GM19468 (cell line): ENCODE data around the gene MAPK12.

Source experiments
- ATAC-seq: cut with Tn5 transposase; IDR thresholded peaks from one replicate; pipeline ENCODE4 v1.9.1; 2021; ENCODE audit warnings: mild to moderate bottlenecking, moderate library complexity, moderate number of reproducible peaks; ENCODE audit not compliant: unreplicated experiment; ENCODE audit errors: extremely low read depth

The MAPK12 gene

DNA sequence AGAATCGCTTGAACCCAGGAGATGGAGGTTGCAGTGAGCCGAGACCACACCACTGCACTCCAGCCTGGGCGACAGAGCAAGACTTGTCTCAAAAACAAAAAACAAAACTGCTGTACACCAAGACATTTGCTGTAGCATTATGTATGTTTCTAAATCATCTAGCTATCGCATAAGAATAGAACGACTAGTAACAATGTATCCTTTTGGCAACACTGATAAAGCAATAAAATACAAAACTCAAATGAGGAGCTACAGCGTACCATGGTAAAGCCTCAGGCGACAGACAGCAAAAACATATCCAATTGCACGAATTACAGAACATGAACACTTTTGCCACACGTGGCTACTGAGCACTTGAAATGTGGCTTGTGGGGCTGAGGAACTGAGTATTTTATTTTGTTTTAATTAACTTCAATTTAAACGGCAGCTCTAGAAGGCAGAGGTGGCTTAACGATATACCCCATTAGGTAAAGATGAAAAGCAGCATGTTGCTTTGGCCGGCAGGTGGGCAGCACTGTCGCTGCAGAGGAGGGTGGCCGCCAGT is 19.0 kb downstream of the MAPK12 start:
- no peak for ATAC-seq

DNA sequence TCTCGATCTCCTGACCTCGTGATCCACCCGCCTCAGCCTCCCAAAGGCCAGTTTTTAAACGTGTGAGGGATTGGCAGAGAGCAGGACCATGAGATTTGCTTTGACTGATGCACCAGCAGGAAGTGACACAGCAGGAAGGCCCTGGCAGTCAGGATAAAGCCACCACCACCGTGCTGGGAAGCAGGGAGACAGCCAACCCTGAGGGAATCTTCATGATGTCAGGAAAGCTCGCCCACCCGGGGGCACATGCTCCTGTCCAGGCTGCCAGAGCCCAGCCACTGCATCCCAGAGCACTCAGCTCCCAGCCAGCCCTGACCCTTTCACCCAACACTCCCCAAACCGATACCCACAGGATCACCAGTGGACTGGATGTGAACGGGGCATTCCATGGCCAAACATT is 22.7 kb downstream of the MAPK12 start:
- ATAC-seq: no peak

- ATAC-seq: no peak
Observed at GRCh38 chr22:50236731-50237409, 24.6 kb downstream of the MAPK12 start.

GRCh38 chr22:50233223-50233622 is 28.3 kb downstream of the MAPK12 start:
- ATAC-seq: no peak

DNA sequence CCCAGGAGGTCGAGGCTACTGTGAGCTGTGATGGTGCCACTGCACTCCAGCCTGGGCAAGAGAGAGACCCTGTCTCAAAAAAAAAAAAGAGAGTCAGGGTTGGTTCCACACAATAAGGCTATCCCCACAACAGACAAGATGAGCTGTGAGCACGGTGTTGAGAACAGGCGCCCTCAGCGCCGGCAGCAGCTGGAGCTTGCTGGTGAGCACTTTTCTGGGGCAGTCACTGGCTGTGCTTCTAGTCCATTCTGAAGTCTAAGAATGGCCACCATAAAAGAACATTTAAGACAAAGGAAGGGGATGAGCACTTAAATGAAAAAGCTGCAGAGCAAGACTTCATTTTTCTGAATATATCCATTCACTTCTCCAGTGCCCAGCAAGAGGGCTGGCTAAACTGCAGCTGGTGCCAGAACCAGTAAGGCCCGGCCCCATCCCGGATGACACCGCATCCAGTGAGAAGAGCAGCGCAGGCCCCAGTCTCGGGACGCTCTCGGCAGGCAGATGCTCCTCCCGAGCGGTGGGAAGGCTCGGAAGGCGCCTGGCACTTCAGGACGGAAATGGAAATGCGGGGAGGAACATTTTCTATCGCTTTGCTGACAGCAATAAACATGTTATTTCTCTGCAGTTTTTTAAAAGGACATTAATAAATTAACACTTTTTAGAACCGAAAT is 28.9 kb downstream of the MAPK12 start:
- no peak for ATAC-seq

- ATAC-seq: no peak
Observed at GRCh38 chr22:50229370-50229769, 32.1 kb downstream of the MAPK12 start.

DNA sequence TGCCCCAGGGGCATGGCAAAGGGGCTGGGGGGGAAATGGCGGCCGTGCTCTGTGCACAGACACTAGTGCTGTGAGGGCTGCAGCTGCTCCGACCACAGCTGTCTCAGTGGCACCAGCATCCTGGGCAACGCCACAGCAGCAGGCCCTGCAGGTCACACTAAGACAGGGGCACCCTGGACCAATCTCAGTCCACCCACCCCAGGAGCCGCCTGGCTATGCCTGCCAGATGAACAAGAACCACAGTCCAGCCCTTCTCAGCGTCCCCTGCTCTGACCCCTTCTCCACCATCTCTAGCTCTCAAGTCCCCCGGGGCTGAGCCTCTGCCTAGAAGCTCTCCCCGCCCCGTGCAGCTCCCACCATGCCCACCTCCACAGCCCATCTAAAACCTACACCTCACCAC is 33.1 kb downstream of the MAPK12 start:
- no peak for ATAC-seq

DNA sequence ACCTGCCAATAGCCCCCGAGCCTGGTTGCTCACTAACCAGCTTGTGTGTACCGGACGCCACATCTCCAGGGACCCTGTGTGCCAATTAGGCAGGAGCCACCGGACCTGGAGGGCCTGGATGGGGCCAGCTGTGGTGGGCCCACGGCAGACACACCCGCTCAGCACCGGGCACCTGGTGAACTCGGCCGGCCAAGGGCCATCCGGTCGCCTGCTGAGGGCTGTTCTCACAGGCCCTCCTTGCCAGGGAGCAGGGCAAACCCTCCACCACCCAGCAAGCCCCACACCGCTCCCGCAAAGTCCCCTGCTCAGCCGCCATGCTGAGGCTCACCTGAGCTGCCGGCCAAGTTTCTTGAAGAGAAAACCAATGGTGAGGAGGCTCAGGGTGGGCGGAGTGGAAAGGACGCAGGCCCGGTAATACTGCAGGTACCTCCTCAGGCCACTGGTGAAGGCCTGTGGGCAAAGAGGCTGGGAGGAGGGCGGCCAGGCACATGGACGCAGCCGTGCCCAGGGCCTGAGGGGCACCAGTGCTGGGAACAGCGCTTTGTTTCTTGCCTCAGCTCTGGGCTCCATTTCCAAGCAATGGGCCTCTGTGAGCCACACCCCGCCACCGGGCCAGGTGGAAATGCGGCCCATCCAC is 33.8 kb downstream of the MAPK12 start:
- no peak for ATAC-seq

GRCh38 chr22:50226875-50227165 is 34.7 kb downstream of the MAPK12 start:
- ATAC-seq: no peak

- ATAC-seq: no peak
Observed at GRCh38 chr22:50226063-50226874, 35.2 kb downstream of the MAPK12 start.

DNA sequence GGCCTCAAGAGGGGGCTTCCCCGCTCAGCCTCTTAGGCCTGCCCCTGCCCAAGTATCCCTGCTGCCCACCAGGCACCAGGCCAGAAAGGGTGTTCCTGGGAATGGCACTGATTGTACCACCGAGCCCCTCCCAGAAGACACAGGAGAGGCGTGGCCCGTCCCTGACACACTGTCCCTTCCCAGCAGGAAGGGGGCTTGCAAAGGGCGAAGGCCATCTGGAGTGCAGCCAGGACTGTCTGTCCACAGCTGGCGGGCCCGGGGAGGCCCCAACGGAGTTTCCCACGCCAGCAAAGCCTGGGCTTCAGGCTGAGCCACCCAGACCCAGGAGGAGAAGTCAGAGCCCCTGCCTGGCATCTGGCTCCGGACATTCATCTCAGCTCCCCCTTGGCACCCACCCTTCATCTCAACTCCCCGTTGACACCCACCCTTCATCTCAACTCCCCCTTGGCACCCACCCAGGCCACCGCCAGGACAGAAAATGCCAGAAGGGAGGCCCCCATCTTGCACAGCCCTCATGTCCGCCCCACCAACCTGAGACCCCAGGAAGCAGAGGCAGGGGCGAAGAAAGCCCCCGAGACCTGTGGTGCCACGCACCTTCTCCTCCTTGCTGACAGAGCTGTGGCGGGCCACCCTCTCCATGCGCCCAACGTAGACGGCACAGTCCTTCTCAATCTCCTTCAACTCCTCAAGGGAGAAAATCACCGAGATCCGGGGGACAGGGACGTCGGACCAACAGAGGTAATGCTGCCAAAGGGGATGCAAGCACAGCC is 36.1 kb downstream of the MAPK12 start:
- no peak for ATAC-seq

- ATAC-seq: no peak
Observed at GRCh38 chr22:50224071-50224470, 37.4 kb downstream of the MAPK12 start.

DNA sequence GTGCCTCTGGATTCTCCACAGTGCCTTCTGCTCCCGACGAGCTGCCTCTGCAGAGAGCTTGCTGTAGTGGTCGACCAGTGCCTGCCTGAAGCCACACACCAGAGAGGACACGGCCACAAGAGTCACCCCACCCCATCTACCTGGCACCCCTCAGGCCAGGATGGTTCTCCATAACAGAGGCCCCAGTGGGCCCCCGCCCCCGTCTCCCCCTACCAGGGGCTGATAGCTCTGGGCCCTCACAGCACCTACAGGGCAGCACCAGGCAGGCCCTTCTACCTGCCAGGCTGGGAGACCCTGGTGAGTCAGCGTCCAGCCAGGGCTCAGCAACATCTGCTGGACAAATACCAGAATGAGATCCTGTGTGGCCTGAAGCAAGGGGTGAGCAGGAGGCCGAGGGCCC is 39.0 kb downstream of the MAPK12 start:
- ATAC-seq: no peak

GRCh38 chr22:50221410-50222300 is 39.8 kb downstream of the MAPK12 start:
- no peak for ATAC-seq

DNA sequence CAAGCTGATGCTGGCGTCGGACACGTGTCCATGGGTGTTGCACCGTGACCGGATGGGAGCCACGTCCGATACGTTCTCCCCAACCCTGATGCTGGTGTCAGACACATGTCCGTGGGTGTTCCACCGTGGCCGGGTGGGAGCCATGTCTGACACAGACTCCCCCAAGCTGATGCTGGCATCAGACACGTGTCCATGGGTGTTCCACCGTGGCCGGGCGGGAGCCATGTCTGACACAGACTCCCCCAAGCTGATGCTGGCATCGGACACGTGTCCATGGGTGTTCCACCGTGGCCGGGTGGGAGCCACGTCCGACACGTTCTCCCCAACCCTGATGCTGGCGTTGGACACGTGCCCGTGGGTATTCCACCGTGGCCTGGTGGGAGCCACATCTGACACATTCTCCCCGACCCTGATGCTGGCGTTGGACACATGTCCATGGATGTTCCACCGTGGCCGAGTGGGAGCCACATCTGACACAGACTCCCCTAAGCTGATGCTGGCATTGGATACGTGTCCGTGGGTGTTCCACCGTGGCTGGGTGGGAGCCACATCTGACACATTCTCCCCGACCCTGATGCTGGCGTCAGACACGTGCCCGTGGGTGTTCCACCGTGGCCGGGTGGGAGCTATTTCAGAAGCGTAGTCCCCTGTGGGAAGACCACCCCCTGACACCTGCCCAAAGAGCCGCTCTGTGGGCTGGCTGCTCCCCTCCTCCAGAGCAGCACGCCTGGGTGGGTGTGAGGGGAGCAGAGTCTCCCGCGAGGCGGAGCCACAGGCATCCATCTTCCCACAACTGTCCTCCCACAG is 40.7 kb downstream of the MAPK12 start:
- ATAC-seq: no peak

DNA sequence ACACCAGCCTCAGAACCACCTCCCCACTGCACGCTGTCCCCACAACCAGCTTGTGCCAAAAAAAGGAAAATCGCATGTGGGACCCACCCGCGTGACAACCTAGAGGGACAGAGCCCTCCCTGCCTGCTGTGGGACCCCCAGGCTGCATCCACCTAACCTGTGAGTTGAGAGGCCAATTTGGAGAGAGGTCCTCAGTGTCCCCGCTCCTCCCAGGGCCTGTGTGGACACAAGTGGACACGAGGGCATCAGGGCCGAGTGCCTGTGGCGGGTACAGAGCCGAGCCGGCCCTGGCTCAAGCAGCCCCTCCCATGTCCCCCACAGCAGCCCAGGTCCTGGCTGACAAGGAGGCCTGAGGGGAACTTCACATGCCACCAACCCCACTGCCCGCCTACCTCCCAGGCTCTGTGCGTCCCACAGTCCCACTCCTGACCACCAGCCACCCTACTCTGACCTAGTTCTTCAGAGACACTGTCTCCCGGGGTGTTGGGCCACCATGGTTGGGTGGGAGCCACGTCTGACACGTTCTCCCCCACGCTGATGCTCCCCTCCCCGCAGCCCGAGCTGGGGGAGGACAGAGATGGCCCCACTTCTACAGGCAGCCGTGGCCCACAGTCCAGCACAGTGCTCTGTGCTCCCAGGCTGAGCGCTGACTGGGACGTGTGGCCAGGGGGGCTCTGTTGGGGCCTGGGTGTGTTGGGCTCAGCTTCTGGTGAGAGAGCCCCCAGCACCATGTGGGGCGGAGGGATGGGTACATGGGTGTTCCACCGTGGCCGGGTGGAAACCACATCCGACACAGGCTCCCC is 41.5 kb downstream of the MAPK12 start:
- ATAC-seq: no peak

GRCh38 chr22:50218996-50219727 is 42.3 kb downstream of the MAPK12 start:
- ATAC-seq: no peak
